ENCODE data around the gene ACYP1.

ACYP1 gene

DNA sequence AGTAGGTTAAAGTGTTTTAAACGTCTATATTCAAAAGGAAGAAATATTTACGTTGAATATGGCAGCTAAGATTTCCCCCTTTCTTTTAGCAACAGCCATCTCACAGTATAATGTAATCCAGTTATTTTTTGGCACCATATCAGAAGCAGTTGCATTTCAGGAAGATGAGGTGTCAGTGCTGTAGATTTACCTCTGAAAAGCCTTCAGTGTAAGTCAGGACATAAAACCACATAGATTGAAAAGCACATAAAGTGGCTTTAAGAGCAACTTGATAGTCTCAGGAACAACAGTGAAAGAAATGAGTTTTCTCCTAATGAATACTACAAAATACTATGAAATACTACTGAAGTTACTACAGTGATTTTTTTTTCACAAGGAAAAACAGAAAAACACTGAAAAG lies 19.5 kb downstream of the ACYP1 start:
- no peak for ATAC-seq (replicated peaks)
- Mint-ChIP-seq H3K36me3 (ENCODE audit: insufficient read depth) (peaks cover 16% of the 10 kb centered on the region), H3K9me3 (no peaks in the 10 kb centered on the region), H3K4me3 (no peak overlapping the region), H3K27me3 (no peaks in the 10 kb centered on the region), H3K4me1 (ENCODE audit: low read depth in 2 of 2) (peaks cover 7 to 27% of the 10 kb centered on the region in 2 donors), H3K27ac (no peak overlapping the region)
- DNase-seq: no peak

DNA sequence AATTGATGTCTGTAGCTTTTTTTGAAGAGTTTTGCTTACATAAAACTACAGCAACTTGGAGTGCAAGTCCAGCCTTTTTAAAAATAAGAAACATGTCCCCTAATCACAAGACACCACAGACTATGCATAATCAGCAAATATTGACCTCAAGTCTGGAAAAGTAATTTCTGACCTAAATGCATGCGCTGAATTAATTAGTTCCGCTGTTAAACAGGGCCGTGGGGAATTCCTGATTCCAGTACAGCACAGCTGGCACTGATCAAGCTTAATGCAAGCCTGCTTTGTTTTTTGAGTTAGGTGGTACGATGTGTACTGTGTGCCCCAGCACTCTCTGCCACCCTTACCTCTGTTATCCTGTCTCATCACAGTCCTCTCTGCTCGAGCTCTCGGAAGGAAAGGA lies 21.8 kb downstream of the ACYP1 start:
- Mint-ChIP-seq H3K9me3 (no peaks in the 10 kb centered on the region), H3K4me3 (no peak overlapping the region), H3K4me1 (ENCODE audit: low read depth in 2 of 2) (peaks cover 6 to 20% of the 10 kb centered on the region in 2 donors), H3K27me3 (no peaks in the 10 kb centered on the region), H3K36me3 (ENCODE audit: insufficient read depth) (peaks cover 25% of the 10 kb centered on the region), H3K27ac (peak overlapping the region in 1 of 2 donors; percentile 19)
- no peak for DNase-seq
- ATAC-seq (replicated peaks): no peak

DNA sequence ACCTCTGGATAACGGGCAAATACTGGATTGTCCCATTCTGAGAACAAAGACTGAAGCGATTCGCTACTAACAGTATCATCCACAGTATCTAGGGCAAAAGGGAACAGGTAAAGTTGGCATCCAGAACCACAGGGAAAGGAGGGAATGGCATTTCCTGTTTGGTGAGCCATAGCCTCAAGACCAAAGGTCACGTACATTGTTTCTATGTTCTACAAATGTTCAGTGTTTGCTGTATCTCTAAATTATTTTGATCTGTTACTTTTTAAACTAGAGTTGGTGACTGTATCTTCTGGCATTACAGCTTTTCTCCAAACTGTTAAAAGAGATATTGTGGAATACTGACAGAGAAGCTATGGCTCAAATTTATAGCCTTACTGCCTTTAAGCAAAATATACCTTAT lies 22.2 kb downstream of the ACYP1 start:
- no peaks in the 10 kb centered on the region for H3K9me3 Mint-ChIP-seq
- ATAC-seq (replicated peaks) (no peak), DNase-seq (no peak)
- no peak overlapping the region for H3K27ac Mint-ChIP-seq
- H3K4me1 Mint-ChIP-seq (ENCODE audit: low read depth in 2 of 2): peaks cover 6 to 20% of the 10 kb centered on the region in 2 donors
- H3K27me3 Mint-ChIP-seq: no peaks in the 10 kb centered on the region
- no peak overlapping the region for H3K4me3 Mint-ChIP-seq
- H3K36me3 Mint-ChIP-seq (ENCODE audit: insufficient read depth): peaks cover 30% of the 10 kb centered on the region

DNA sequence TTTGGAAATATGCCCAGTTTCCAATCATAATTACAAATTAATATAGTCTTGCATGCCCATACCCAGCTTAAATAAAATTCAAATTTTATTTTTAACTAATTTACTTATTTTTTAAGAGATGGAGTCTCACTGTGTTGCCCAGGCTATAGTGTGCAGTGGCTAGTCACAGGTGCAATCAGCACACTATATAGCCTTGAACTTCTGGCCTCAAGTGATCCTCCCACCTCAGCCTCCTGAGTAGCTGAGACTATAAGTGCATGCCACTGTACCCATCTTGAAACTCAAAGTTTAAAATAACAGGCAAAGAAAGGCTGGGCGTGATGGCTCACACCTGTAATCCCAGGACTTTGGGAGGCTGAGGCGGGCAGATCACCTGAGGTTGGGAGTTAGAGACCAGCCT lies 22.9 kb downstream of the ACYP1 start:
- no peaks in the 10 kb centered on the region for H3K27me3 Mint-ChIP-seq
- DNase-seq: no peak
- peaks cover 32% of the 10 kb centered on the region for H3K36me3 Mint-ChIP-seq (ENCODE audit: insufficient read depth)
- ATAC-seq (replicated peaks): no peak
- H3K4me3 Mint-ChIP-seq: no peak overlapping the region
- no peak overlapping the region for H3K27ac Mint-ChIP-seq
- no peaks in the 10 kb centered on the region for H3K9me3 Mint-ChIP-seq
- H3K4me1 Mint-ChIP-seq (ENCODE audit: low read depth in 2 of 2): peaks cover 2 to 15% of the 10 kb centered on the region in 2 donors

DNA sequence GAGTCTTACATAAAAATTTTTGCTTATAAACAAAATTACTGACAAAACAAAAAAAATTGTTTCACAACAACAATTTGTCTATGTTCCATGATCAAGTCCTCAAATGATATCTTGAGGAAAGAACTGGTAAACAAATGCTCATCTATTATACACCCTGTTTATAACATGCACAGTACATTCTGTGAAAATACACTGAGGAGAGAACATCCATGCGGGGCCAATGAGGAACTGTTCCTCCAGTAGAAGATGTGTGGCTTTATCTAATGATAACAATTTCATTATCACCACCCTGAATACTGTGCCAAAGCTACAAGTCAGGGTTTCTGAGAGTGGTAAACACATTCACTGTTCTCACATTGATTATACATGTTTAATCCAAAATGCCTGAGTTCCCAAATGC lies 23.3 kb downstream of the ACYP1 start:
- H3K27ac Mint-ChIP-seq: no peak overlapping the region
- peaks cover 0 to 10% of the 10 kb centered on the region in 2 donors for H3K4me1 Mint-ChIP-seq (ENCODE audit: low read depth in 2 of 2)
- ATAC-seq (replicated peaks) (no peak), DNase-seq (no peak)
- no peaks in the 10 kb centered on the region for H3K27me3 Mint-ChIP-seq
- H3K9me3 Mint-ChIP-seq: no peaks in the 10 kb centered on the region
- peaks cover 32% of the 10 kb centered on the region for H3K36me3 Mint-ChIP-seq (ENCODE audit: insufficient read depth)
- no peak overlapping the region for H3K4me3 Mint-ChIP-seq

DNA sequence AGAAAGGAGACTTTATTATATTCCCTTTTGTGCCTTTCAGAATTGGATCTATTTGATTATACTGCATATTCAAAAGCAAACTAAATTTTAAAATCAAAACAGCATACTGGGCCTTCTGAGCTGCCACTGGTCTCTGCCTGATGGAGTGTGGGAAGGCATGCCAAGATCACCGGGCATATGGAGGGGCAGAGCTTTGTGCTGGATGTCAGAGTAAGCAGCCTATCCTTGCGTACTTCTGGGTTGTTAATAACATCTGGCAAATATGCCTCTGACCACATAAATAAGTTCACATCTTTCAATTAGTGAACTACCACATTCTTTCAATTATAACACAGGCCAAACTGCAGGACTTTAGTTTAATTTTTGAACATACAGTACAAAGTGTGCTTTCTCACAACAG lies 30.9 kb downstream of the ACYP1 start:
- DNase-seq: no peak
- no peak for ATAC-seq (replicated peaks)
- H3K4me1 Mint-ChIP-seq (ENCODE audit: low read depth in 2 of 2): no peaks in the 10 kb centered on the region
- no peaks in the 10 kb centered on the region for H3K9me3 Mint-ChIP-seq
- H3K27ac Mint-ChIP-seq: no peak overlapping the region
- H3K27me3 Mint-ChIP-seq: no peaks in the 10 kb centered on the region
- H3K36me3 Mint-ChIP-seq (ENCODE audit: insufficient read depth): peaks cover 42% of the 10 kb centered on the region
- no peak overlapping the region for H3K4me3 Mint-ChIP-seq

DNA sequence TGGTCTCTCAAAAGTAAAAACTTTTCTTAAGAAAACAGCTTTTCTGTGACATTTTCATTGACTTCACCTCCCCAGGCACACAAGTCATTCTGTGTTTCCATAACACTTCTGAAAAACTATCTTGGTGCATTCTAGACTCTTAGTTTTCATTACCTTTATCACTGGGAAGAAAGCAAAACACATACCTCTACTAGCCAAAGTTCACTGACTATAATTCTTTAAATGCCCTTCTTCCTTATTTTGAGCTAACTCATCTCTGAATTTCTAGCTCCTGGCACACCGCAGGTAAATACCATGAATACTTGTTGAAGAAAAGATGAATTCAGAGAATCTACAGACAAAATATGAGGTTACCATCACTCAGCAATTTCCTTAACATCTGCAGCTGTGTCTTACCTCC lies 33.7 kb downstream of the ACYP1 start:
- ATAC-seq (replicated peaks) (no peak), DNase-seq (no peak)
- Mint-ChIP-seq H3K36me3 (ENCODE audit: insufficient read depth) (peaks cover 37% of the 10 kb centered on the region), H3K4me1 (ENCODE audit: low read depth in 2 of 2) (no peaks in the 10 kb centered on the region), H3K27ac (peak overlapping the region in 1 of 2 donors; percentile 65), H3K9me3 (no peaks in the 10 kb centered on the region), H3K4me3 (no peak overlapping the region), H3K27me3 (no peaks in the 10 kb centered on the region)

DNA sequence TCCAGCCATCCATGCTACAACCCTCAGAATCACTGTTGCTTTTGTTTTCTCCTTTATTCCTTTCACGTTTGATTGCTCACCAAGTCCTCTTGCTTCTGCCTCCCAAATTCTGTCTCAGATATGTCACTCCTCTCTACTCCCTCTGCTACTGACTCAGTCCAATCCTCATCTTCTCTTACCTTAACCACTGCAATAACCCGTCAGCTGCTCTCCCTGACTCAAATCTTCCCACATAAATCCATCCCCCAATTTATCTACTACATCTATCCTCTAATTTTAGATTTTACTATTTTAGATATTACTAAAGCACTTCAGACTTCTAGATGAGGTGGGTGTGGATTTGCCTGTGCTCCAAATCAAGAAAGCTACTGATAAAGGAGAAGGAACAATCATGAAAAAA lies 37.9 kb downstream of the ACYP1 start:
- Mint-ChIP-seq H3K27ac (no peak overlapping the region), H3K9me3 (no peaks in the 10 kb centered on the region)

DNA sequence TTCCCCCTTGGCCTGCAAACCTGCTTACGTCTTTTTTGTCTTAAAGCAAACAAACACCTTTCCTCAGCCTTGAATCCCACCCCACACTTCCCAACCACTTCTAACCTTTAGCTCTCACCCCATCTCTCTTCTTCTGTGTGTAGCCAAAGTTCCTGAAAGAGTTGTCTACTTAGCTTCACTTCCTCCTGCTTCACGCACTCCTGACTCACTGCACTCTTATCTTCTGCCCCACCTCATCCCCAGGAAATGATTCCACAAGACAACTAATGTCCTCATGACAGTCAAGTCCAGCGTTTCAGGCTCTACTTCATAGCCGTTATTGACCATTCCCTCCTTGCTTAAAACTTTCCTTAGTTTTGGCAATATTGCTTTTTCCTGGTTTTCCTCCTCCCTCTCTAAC lies 38.7 kb downstream of the ACYP1 start:
- DNase-seq (no peak), ATAC-seq (replicated peaks) (no peak)
- no peaks in the 10 kb centered on the region for H3K9me3 Mint-ChIP-seq
- no peaks in the 10 kb centered on the region for H3K27me3 Mint-ChIP-seq
- H3K27ac Mint-ChIP-seq: no peak overlapping the region
- H3K4me1 Mint-ChIP-seq (ENCODE audit: low read depth in 2 of 2): peaks cover 0 to 1% of the 10 kb centered on the region in 2 donors
- H3K36me3 Mint-ChIP-seq (ENCODE audit: insufficient read depth): peaks cover 20% of the 10 kb centered on the region
- H3K4me3 Mint-ChIP-seq: no peak overlapping the region

More for the DNA sequence above, 37.9 kb downstream of the ACYP1 start:
- peaks cover 0 to 1% of the 10 kb centered on the region in 2 donors for H3K4me1 Mint-ChIP-seq (ENCODE audit: low read depth in 2 of 2)
- no peaks in the 10 kb centered on the region for H3K27me3 Mint-ChIP-seq
- peaks cover 25% of the 10 kb centered on the region for H3K36me3 Mint-ChIP-seq (ENCODE audit: insufficient read depth)
- no peak overlapping the region for H3K4me3 Mint-ChIP-seq
- no peak for ATAC-seq (replicated peaks)
- no peak for DNase-seq

DNA sequence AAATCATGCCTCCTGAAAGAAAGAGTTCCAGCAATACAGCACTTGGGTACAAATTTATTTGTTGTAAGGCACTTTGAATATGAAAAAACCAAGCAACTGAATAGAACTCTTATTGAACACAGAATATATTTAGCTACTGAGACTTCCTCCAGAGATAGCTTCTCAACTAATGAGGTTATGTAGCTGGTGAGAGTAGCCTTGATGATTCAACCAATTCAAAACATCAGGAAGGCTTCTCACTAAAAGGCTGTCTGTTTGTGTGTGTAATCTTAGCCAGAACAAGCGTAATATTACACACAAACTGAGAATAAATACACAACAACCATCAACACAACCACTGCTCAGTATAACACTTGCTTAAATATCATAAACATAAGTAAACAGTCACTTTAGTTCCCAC lies 40.7 kb downstream of the ACYP1 start:
- H3K4me3 Mint-ChIP-seq: no peak overlapping the region
- H3K27ac Mint-ChIP-seq: no peak overlapping the region
- H3K9me3 Mint-ChIP-seq: no peaks in the 10 kb centered on the region
- ATAC-seq (replicated peaks) (no peak), DNase-seq (no peak)
- H3K36me3 Mint-ChIP-seq (ENCODE audit: insufficient read depth): peaks cover 21% of the 10 kb centered on the region
- peaks cover 0 to 1% of the 10 kb centered on the region in 2 donors for H3K4me1 Mint-ChIP-seq (ENCODE audit: low read depth in 2 of 2)
- no peaks in the 10 kb centered on the region for H3K27me3 Mint-ChIP-seq

DNA sequence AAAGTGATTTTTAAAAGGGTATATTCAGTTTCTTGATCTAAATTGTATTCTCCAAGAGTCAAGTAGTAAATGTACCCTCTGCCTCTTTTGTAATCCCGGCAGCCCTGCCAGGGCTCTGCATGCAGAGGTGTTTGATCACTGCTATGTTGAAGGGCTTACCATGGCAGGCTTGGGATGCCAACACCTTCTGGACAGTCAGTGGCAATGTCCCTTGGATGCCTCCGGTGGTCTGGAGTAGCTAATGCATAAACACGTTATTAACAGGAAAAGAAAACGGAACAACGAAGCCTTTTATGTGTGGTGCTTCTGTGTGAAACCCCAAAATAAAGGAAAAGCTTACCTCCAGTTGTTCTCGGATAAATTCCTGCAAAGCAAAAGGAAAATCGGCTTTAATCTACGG lies 41.2 kb downstream of the ACYP1 start:
- H3K9me3 Mint-ChIP-seq: no peaks in the 10 kb centered on the region
- no peaks in the 10 kb centered on the region for H3K27me3 Mint-ChIP-seq
- H3K4me3 Mint-ChIP-seq: no peak overlapping the region
- H3K36me3 Mint-ChIP-seq (ENCODE audit: insufficient read depth): peaks cover 20% of the 10 kb centered on the region
- H3K4me1 Mint-ChIP-seq (ENCODE audit: low read depth in 2 of 2): peaks cover 0 to 1% of the 10 kb centered on the region in 2 donors
- no peak overlapping the region for H3K27ac Mint-ChIP-seq
- no peak for DNase-seq
- ATAC-seq (replicated peaks): peak; percentile 39

DNA sequence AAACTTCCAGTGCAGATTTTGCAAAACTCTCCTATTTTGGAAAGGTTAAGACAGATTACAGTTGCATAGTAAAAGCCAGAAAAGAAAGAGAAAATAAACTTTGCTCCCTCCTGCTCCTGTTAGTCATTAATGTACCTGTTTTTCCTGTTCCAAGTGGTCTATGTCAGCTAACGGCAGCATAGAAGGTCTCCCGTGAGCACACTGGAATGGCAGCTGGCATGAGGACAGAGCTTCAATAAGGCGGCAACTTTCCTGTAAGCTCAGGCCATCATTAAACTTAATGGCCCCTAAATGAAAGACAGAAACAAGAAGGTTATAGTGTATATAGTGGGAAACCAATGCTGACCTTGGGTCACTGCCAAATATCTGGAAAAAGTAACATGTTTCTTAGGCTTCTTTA lies 45.1 kb downstream of the ACYP1 start:
- ATAC-seq (replicated peaks) (no peak), DNase-seq (no peak)
- Mint-ChIP-seq H3K27me3 (no peaks in the 10 kb centered on the region), H3K9me3 (no peaks in the 10 kb centered on the region), H3K27ac (no peak overlapping the region), H3K4me3 (no peak overlapping the region), H3K36me3 (ENCODE audit: insufficient read depth) (peaks cover 51% of the 10 kb centered on the region), H3K4me1 (ENCODE audit: low read depth in 2 of 2) (peaks cover 0 to 1% of the 10 kb centered on the region in 2 donors)

DNA sequence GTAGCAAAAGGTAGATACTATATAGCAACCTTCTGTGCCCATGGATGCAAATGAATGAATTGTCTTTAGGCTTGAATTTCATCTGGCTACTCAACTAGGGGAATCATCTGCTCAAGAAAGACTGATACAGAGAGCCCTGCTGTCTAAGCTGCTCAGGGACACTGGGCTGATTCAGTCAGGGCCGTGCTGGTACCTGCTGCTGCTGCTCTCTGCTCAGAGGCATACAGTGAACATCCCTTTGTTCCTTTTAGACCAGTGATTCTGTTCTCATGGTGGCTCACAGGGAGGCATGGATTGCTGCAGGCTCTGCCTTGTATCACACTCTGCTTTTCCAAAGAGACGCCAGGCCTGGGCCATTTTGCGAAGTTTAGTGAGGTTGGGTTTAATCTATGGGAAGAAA lies 47.0 kb downstream of the ACYP1 start:
- peaks cover 54% of the 10 kb centered on the region for H3K36me3 Mint-ChIP-seq (ENCODE audit: insufficient read depth)
- no peaks in the 10 kb centered on the region for H3K9me3 Mint-ChIP-seq
- no peaks in the 10 kb centered on the region for H3K27me3 Mint-ChIP-seq
- DNase-seq (no peak), ATAC-seq (replicated peaks) (no peak)
- H3K27ac Mint-ChIP-seq: peak overlapping the region in 1 of 2 donors; percentile 17
- peaks cover 2 to 3% of the 10 kb centered on the region in 2 donors for H3K4me1 Mint-ChIP-seq (ENCODE audit: low read depth in 2 of 2)
- no peak overlapping the region for H3K4me3 Mint-ChIP-seq

DNA sequence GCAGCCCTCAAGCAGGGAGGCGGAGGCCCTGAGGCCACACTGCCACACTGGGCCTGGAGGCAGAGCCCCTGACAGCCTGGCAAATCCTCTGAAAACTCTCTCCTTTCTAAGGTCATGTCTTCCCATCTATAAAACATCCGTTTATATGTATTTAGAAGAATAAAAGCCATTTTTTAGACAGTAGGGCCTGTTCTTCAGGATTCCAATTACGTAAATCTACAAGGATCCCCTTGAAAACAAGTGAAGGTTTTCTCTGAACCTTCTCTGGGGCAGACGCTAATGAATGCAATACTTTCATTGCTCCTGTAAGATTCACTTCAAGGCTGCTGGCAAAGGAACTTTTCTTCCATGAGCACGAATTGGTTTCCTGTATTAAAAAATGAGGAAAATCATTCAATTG lies 48.3 kb downstream of the ACYP1 start:
- Mint-ChIP-seq H3K4me3 (no peak overlapping the region), H3K4me1 (ENCODE audit: low read depth in 2 of 2) (peaks cover 6 to 10% of the 10 kb centered on the region in 2 donors), H3K36me3 (ENCODE audit: insufficient read depth) (peaks cover 51% of the 10 kb centered on the region), H3K27ac (no peak overlapping the region), H3K9me3 (no peaks in the 10 kb centered on the region), H3K27me3 (no peaks in the 10 kb centered on the region)
- DNase-seq (no peak), ATAC-seq (replicated peaks) (no peak)

DNA sequence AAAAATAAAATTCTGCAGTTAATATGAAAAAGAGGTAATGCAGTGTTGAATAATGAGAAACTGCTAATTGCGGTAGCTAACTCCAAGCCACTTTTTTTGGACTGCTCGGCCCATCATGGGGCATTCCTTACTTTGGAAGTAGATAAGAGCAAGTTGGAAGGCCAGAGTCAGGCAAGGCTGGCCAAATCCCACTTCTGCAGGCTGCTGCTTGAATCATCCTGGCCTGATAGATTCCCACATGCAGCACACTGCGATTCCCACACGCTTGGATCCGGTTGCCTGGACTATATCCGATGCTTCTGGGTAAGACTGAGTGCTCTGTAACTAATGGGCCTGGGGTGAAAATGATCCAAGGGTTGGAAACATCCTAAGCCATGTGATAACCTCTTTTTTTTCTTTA lies 50.5 kb downstream of the ACYP1 start:
- Mint-ChIP-seq H3K4me3 (no peak overlapping the region), H3K9me3 (no peaks in the 10 kb centered on the region), H3K36me3 (ENCODE audit: insufficient read depth) (peaks cover 51% of the 10 kb centered on the region), H3K27ac (peak overlapping the region; percentile 32 to 42), H3K4me1 (ENCODE audit: low read depth in 2 of 2) (peaks cover 10 to 13% of the 10 kb centered on the region in 2 donors), H3K27me3 (no peaks in the 10 kb centered on the region)
- ATAC-seq (replicated peaks) (no peak), DNase-seq (no peak)
